Stimulated activated CD4-positive, alpha-beta T cell treated with anti-CD3 and anti-CD28 coated beads, Interleukin-4, amount 100 ng/mL, for 1 hour (primary cell): Measurements from ENCODE around the gene RTP3.

Experiments
- DNase-seq: peaks from one replicate; pipeline ENCODE4 v3.0.0-alpha.2; 2020

Gene RTP3

DNA sequence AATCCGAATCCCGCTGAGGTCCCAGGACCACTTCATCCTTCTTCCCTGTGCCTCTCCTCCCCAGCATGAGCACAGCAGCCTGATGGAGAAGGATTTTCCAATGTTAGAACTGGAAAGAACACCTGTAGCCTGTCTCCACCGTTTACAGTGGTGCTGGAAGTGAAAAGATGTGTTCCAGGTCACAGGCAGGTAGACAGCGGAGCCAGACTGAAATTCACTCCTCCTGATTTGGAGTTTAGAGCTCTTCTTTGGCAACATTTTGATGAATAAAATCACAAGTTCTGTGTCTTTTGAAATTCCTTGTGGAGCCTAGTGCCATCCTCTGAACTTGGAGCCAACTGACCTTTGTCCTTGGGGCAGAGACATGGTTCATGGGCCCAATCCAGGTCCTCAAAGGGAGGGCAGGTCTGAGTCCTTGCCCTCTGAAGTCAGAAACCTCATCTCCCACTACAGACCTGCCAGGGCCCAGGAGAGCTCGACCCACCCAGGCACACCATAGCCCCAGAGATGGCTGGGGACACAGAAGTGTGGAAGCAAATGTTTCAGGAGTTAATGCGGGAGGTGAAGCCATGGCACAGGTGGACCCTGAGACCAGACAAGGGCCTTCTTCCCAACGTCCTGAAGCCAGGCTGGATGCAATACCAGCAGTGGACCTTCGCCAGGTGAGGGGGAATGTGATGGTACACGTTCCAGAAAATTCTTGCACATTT lies at the start of gene RTP3:
TSS of gene RTP3 (plus strand) at position 421 of the 710 bp plus-strand sequence. CDS start at position 508, 87 bp downstream.
- DNase-seq: no peak

DNA sequence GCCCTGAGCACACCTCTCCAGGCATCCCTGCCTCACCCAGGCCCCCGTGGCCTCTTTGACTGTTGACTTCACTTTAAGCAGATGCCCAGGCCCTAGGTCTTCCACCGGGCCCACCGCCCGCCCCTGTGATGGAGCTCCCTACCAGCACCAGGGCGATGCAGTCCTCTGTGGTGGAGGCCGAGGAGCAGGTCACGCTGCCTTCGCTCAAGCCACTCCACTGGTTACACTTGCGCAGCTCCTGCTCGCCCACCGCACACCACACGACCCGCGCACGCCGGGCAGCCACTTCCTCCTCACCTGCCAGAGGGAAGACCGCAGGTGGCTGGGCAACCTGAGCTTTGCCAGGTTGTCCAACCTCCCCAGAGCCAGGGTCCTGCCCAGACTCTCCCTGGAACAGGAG lies 49.1 kb upstream of the RTP3 start:
- no peak for DNase-seq

DNA sequence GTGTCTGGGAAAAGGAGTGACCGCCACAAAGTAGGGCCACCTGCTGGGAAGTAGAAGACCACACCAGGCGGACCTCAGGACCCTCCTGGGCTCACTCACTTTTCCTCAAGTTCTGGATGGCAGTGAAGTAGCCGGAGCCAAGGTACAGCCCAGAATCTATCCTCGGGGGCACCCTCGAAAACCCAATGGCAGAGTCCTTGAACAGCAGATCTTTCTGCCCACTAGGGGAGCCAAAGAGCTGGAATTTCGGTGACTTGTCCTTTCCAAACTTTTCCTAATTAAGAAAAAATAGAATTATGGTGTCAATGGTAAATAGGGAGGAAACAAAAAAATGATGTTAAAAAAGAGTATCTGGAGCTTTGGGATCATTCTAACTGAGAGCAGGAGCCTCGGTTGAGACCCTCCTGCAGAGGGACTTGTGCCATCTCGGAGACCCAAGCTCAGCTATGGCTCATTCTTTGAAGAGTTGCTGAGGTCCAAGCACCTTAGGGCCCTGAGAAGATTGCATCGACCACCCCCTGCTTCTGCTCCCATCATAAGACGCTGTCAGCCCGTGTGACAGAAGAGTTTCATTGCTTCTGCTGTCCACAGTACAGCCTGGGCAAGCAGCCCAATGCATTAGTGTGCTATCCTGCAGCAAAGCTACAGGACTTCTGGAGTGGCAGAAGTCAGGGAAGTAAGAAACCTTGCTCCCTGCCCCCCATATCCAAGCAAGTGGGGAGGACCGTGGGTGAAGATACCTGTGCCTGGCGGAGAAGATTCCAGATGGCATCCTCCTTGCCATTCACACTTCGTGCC lies 47.8 kb upstream of the RTP3 start:
- DNase-seq: no peak

DNA sequence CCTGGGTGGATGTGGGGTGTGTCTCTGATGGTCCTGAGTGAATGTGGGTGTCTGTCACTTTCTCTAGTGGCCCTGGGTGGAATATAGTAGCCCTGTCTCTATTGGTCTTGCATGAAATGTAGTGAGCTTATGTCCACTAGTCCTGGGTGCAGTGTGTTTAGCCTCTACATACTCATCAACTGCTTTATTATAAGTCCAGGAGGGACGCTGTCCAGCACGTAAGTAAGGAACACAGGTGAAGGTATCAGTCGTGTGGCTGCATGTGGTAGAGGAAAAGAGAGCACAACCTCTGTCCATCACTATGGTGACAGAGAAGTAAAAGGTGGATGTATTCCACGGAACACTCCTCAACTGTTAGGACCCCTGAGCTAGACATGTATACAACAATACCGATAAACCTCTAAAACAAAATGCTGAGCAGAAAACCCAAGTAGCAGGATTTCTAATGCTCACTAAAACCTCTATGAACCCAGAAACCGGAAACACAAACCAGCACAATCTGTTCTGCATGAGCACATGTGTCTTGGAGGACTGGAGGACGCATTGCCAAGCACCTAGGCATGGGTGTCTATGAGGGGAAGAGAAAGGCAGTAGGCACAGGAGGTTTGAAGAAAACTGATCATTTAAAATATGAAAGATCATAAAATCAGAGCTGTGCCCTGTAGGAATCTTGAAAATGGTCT lies 44.1 kb upstream of the RTP3 start:
- DNase-seq: no peak

DNA sequence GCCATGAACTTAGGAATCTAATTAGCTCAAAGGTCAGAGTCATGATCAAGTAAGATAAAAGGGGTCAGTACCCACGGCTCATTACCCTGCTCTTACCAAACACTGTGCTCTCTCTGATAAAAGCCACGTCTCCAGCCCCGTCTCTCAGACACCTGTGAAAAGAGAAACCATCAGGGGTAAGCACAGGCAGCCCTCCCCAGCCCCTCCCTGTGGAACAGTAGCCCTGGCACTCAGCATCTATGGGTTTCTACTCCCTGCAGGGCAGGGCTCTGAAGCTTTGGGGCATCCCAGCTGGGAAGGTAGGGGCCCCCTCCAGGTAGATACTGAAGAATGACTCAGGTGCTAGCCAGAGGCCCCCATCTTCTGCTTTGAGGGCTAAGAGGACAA lies 43.6 kb upstream of the RTP3 start:
- no peak for DNase-seq

DNA sequence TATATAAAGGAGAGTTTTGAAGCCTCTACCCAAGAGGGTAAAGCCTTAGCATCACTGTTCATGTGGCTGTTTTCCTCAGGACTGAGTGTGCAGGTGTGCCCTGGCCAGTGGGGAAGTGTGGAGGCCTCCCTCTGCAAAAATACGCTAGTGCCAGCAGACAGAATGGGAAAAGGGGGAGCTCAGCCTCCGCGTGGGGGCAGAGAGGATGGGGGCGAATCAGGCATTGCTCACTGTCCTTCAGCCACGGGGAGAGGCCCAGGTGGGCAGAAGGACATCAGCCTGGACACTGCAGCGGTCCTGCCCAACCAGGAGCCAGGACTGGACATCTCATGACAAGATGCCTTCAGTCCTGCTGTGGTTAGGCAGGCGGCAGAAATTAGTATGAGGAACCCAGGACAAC lies 43.2 kb upstream of the RTP3 start:
- DNase-seq: no peak

DNA sequence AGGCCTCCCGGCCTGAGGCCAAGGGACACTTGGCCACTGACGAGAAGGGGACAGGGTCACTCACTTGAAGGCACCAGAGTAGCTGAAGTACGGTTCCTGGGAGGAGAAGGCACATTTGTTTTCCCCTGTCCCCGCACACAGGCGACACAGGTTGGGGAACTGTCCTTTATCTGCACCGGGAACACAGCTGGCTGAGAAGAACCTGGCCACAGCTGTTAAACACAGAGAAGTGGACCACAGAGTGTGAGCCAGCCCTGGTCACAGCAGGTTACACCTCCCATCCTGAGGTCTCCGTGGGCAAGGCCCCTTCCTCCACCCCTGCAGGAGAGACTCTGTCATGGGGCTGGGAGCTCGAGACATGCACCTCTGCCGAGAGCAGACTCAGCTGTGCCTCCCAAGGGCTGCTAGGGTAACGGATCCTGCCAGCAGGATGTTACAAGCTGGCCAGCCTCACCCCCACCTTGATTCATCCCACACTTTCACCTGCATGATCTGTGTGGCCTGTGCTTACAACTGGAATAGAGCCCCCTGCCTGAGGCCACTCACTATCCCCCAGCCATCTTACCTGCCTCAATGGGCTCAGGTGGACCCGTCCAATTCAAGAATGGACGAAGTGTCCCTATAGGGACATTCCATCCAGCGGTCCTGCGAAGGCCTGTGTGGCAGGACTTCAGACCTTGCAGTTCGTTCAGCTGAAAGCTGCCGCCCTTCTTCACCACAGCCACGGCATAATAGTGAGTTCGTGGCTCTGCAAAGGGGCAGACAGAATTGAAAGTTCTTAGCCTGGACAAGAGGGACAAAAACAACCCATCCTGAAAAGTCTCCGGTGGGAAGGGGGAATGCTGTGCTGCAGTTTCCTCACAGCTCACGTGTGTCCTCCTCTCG lies 42.3 kb upstream of the RTP3 start:
- DNase-seq: no peak

DNA sequence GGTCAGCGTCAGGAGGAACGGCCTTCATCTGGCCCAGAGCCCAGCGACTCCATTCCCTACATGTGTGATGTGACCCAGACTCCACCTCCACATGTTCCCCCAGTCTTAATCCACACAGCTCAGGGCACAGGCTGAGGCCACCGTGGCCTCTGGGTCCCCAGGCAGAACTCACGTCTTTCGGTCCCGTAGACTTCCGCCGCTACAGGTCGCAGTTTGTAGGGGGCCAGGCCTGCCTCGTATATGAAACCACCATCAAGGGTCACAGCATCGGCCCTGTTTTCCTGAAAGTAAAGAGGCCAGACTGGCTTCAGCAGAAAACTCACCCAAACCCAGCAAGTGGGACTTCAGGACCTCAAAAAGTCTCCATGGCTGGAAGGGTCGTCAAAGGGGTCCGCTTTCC lies 41.7 kb upstream of the RTP3 start:
- no peak for DNase-seq

DNA sequence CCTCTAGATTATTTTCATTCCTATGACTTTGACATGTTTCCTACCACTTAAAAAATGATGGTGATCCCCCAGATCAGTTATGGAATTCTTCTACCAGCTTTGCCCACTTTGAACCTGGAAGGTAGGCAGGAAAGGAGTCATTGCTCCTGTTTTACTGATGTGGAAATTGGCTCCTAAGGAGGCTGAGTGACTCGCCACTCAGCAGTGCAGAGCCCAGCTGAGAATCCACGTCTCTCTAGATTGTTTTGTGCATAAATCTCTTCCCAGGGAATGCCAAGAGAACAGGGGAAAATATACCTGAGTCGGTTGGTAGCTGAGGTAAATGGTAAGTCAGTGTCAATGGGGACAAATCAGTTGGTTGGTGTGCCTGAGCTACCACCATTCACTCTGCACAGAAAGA lies 37.7 kb upstream of the RTP3 start:
- no peak for DNase-seq

DNA sequence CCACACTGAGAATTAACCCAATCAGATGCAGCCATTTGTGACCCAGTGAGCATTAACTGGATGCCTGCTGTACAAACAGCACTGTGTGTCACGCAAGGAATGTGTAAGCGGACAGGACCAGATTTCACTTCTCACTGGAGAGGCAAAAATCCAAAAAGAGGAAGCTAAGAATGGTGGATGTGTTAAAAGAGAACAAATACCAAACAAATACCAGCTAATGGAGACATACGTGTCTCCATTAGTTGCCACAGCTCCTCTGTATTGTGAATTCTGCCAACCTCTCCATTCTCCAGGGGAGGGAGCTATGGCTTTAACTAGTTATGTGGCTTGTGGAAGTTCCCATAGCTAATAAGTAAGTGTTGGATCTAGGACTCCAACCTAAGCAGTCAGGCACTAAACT lies 35.7 kb upstream of the RTP3 start:
- DNase-seq: no peak

DNA sequence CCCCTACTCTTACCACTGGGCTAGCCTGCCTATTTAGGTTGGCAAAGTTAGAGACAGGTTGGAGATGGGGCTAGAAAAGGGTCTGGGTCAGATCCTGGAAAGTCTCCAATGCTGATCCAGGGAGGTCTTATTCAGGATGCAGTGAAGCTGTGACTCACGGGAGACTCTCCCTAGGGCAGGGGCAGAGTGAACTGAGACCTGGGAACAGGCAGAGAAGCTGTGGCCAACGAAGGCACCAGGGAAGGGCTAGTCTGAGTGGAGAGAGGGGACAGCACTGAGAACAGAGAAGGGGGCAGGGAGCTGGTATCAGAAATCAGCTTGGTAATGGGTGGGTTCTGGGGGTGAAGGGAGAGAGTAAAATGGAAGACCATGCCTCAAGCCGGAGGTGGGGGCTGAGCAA lies 35.3 kb upstream of the RTP3 start:
- no peak for DNase-seq

DNA sequence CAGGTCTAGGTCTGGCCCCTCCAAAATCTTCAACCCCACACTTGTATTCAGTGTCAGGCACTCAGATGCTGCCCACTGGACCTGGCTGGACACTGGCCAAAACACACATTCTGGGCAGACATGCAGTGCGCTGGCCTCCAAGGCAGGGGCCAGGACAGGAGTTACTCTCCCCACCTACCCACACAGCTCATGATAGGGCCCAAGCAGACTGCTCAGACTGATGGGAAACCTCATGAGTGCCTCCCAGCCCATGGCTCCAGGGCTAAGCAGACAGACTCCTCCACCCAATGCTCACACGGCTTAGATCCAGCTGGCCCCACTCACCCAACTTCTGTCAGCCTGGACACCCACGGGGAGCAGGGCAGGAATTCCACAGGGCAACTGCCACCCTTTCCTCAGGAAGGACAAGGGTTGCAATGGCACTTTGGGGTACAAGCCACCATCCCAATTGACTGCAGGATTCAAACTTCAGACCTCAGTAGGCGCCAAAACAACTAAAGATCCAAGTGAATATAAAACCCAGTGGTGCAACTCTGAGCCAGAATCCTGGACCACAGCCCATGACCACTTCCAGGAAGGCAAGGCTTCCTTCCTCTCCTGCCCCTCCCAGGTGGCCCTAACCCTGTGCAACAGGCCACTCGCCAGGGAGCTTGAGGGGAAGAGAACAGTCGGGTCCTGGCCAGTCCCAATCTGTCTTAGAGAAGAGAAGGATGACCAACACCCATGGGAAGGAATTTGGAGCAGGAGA lies 34.5 kb upstream of the RTP3 start:
- DNase-seq: no peak

DNA sequence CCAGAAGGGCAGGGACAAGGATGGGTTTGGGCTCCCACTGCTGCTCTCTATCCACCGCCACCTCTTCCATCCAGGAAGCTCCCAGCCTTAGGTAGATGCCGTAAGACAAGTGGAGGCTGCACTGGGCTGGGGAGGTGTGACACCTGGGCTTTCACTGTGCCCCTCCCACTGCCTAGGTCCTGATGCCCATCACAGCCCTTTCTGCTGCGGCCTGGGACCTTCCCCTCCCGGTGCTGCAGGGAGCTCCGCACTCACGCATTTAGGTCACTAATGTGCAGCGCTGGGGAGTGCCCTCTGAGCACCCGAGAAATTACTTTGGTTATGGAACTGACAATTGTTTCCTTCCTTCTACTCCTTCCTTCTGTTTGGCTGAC lies 33.9 kb upstream of the RTP3 start:
- no peak for DNase-seq

DNA sequence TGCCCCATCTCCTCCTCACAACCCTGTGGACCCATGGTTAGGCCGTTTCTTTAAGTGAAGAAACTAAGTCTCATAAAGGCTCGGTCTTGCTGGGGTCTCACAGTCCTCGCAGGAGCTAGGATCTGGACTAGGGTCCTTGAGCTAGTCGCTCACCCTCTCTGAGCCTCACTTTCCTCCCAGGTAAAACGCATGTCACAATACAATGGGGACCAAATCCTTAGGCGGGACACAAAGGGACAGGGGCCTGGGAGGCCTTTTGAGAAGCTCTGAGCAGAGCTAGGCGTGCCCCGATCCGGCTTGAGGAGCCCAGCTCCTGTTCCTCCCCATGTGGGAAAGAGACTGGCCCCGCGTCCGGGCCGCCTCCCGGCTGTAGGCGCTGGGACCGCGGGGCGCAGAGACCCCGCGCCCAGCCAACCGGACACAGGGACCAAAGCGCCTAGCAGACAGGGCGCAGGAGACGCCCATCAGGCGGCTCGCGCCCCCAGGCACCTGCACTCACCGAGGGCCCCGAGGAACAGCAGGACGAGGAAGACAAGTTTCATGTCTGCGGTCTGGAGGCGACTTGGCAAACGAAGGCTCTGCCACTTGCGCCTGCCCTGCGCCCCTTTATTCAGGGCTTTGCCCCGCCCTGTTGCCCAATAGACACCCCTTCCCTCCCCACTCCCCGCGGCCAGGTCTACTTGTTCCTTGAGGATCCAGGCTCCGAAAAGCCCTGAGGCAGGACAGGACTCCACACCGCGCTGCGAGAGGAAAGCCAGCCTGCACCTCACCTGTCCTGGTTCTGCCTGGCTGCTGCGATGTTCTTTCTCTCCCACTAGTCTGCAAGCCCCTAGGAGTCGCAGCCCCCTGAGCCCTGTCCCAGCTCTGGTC lies 33.2 kb upstream of the RTP3 start, which contains the start of gene LTF:
TSS of gene LTF (minus strand) at position 580 of the 870 bp plus-strand sequence. CDS start at position 542, 38 bp downstream.
- no peak for DNase-seq

DNA sequence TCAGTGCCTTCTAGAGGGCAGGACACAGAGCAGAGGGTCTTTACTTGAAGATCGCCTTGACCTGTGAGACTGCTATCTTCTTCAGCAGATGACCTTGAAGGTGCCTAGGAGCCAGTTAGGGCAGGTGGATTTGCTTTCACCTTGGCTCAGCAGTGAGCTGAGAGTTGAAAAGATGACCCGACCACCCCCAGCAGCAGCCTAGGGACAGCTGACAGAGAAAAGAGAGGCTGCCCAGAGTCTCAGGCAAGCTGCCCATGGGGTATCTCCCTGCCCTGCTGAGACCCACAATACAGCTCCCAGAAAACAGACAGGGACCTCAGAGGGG lies 32.6 kb upstream of the RTP3 start:
- no peak for DNase-seq

DNA sequence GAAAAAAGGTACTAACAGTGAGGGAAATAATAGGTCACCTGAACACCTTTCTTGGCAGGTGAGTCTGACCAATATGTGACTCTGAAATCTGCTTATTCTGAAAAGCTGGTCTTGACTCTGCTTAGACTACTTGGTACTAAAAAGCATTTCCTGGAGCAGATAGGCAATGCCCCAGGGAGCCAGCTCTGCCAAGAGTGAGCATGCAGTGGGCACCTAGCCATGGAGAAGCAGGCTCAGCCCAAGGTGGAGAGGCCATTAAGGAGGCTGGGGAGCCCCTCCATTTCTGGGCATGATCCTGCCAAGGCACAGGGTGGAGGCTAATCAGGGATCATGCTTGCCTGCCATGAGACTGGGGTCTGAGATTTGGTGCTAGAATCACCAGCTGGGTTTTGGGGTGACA lies 31.5 kb upstream of the RTP3 start:
- DNase-seq: no peak

DNA sequence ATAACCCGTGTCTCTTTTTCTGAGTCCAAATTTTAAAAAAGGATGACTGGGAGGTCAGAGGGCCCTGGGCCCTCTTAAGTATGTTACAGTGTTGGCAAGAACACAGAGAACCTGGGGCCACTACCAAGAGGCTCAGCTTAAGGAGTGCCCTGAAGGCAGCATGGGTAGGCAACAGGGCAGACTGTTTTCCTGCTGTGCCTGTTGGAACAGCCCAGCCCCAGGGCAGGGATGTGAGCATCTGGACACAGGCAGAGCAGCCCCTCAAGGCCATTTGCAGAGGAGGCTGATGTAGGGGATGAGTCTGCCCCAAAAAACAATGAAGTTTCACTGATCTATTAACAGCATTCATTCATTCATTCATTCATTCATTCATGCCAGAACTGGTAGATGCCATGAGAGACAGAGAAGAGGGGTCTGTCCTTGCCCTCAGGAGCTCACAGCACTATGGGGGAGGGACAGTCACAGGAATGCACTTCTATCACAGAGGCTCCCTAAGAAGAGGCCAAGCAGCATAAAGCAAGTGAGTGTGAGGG lies 30.8 kb upstream of the RTP3 start:
- DNase-seq: no peak

DNA sequence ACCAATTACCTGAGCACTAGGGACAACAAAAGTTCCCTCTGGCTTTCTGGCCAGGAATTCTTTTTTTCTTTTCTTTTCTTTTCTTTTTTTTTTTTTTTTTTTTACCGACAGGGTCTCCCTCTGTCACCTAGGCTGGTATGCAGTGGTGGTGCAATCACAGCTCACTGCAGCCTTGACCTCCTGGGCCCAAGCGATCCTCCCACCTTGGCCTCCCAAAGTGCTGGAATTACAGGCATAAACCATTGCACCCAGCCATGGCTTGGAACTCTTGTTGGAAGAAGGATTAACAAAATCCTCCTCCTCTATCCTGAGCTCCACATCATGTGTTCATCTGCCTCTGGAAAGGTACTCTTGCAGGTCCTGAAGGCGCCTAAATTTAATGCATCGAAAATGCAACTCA lies 30.2 kb upstream of the RTP3 start:
- no peak for DNase-seq

DNA sequence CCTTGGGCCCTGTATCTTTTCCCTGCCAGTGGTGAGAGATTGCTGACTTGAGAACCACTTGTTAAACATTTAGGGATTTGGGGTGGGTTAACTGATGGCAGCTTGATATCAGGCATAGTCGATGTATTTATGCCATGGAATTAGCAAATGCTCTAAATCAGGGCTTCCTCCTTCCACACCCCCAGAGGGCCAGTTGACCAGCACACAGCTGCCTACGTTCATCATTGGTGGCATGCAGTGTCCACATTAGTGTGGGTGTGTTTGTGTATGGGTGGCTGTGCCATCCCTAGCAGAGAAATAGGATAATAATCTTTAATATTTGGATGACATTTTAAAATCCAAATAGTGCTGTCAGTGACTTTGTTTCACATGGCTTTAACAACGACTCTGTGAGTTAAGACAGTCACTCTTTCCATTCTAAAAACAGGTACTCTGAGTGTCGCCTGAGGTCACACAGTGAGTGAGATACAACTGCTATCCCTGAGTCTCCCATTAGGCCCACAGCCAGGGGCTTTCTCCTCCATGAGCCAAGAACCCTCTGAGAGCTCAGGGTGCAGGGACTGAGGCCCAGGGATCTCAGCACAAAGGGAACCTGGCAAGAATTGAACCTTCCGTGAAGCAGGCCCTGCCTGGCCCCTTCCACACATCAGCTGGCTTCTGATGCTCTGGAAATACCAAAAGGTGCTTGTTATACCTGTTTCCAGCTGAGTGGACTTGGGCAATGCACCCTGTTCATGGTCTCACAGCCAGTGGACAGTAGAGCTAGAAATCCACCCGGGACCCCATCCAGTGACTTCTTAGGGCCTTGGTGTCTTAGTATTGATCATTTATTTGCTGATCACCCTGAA lies 28.8 kb upstream of the RTP3 start:
- no peak for DNase-seq
